GM21786 (cell line): ENCODE results near the gene WNT16.
"Not testable (repeated sequence)": the region's sequence is repeated elsewhere in the genome, so short reads cannot be mapped to it uniquely, and the experiment has no call there.

ENCODE experiments used
- ATAC-seq: cut with Tn5 transposase; IDR thresholded peaks from one replicate; pipeline ENCODE4 v1.9.1; 2021; ENCODE audit not compliant: unreplicated experiment

WNT16 gene

GRCh38 chr7:121305109-121305508 lies 23.7 kb upstream of the WNT16 start:
- ATAC-seq: no peak

GRCh38 chr7:121306565-121306964 lies 22.2 kb upstream of the WNT16 start:
- ATAC-seq: no peak

GRCh38 chr7:121307021-121307574 lies 21.7 kb upstream of the WNT16 start:
- no peak for ATAC-seq

- no peak for ATAC-seq
Measured at GRCh38 chr7:121313220-121313792, 15.5 kb upstream of the WNT16 start.

- peak; percentile 88 for ATAC-seq
Measured at GRCh38 chr7:121313793-121314676, 14.8 kb upstream of the WNT16 start.

GRCh38 chr7:121315170-121315569 lies 13.6 kb upstream of the WNT16 start:
- ATAC-seq: not testable (repeated sequence)

- no peak for ATAC-seq
Measured at GRCh38 chr7:121322460-121322859, 6.3 kb upstream of the WNT16 start.

GRCh38 chr7:121323515-121324302 lies 5.1 kb upstream of the WNT16 start:
- no peak for ATAC-seq

GRCh38 chr7:121327671-121328070 lies 1.1 kb upstream of the WNT16 start:
- no peak for ATAC-seq

- peak; percentile 56 for ATAC-seq
Measured at GRCh38 chr7:121329191-121330052, 622 bp downstream of the WNT16 start.

- ATAC-seq: peak; percentile 24
Measured at GRCh38 chr7:121330053-121330833, 1.4 kb downstream of the WNT16 start.

GRCh38 chr7:121331048-121331447 lies 2.2 kb downstream of the WNT16 start:
- ATAC-seq: no peak

- no peak for ATAC-seq
Measured at GRCh38 chr7:121331574-121331973, 2.8 kb downstream of the WNT16 start.

GRCh38 chr7:121334376-121334775 lies 5.6 kb downstream of the WNT16 start:
- ATAC-seq: no peak

- no peak for ATAC-seq
Measured at GRCh38 chr7:121334875-121335648, 6.3 kb downstream of the WNT16 start.

- ATAC-seq: no peak
Measured at GRCh38 chr7:121336579-121336978, 7.8 kb downstream of the WNT16 start.

GRCh38 chr7:121337398-121337797 lies 8.6 kb downstream of the WNT16 start:
- ATAC-seq: peak; percentile 64

GRCh38 chr7:121339082-121339481 lies 10.3 kb downstream of the WNT16 start:
- no peak for ATAC-seq

- ATAC-seq: no peak
Measured at GRCh38 chr7:121341933-121342332, 13.1 kb downstream of the WNT16 start.
